HepG2 (cell line): Measurements from ENCODE around the gene B4GALT5. TPM values are rescaled to one million over a fixed set of nuclear protein-coding genes. Genes with fewer than 3 reads are reported as not detected.

Source experiments
- ARID2 ChIP-seq: sonication (generic); formaldehyde crosslinking; IDR thresholded peaks from 2 replicates; pipeline ENCODE4 v1.8.1; 2022; ENCODE audit warnings: mild to moderate bottlenecking, missing genetic modification reagents, borderline replicate concordance
- GATAD2A ChIP-seq: IDR thresholded peaks from 2 replicates; pipeline ENCODE4 v1.6.1; 2016
- MBD4 ChIP-seq: IDR thresholded peaks from 2 replicates; pipeline ENCODE4 v1.6.1; 2012; ENCODE audit warnings: low read length, inconsistent platforms, borderline replicate concordance
- NPAS2 ChIP-seq: sonication (generic); formaldehyde crosslinking; IDR thresholded peaks from 2 replicates; pipeline ENCODE4 v1.8.0; 2022; ENCODE audit warnings: mild to moderate bottlenecking, missing genetic modification reagents, borderline replicate concordance
- PBX3 ChIP-seq: sonication (generic); formaldehyde crosslinking; IDR thresholded peaks from 2 replicates; pipeline ENCODE4 v1.8.1; 2023; ENCODE audit warnings: missing genetic modification reagents, inconsistent platforms, borderline replicate concordance
- SNRNP70 ChIP-seq: fragments of 200-400 bp; formaldehyde crosslinking; IDR thresholded peaks from 2 replicates; pipeline ENCODE4 v1.6.1; 2017; ENCODE audit warnings: mild to moderate bottlenecking, low read depth, low read length, moderate library complexity
- SOX5 ChIP-seq: IDR thresholded peaks from 2 replicates; pipeline ENCODE4 v1.6.1; 2016; ENCODE audit warnings: borderline replicate concordance
- TBP ChIP-seq: sonication (generic); formaldehyde crosslinking; IDR thresholded peaks from 2 replicates; pipeline ENCODE4 v1.5.0; 2020; ENCODE audit warnings: missing genetic modification reagents
- ZBTB7A ChIP-seq: sonication (generic); formaldehyde crosslinking; IDR thresholded peaks from 2 replicates; pipeline ENCODE4 v1.8.0; 2022; ENCODE audit warnings: mild to moderate bottlenecking, missing genetic modification reagents
- ZFP41 ChIP-seq: sonication (generic); formaldehyde crosslinking; IDR thresholded peaks from 2 replicates; pipeline ENCODE4 v1.4.0; 2020; ENCODE audit warnings: mild to moderate bottlenecking, missing genetic modification reagents, borderline replicate concordance
- ZFP62 ChIP-seq: sonication (generic); formaldehyde crosslinking; IDR thresholded peaks from 2 replicates; pipeline ENCODE4 v1.4.0; 2020; ENCODE audit warnings: missing genetic modification reagents
- ZNF451 ChIP-seq: sonication (generic); formaldehyde crosslinking; IDR thresholded peaks from 2 replicates; pipeline ENCODE4 v1.5.0; 2020; ENCODE audit warnings: mild to moderate bottlenecking, missing genetic modification reagents
- ZNF484 ChIP-seq: sonication (generic); formaldehyde crosslinking; IDR thresholded peaks from 2 replicates; pipeline ENCODE4 v1.5.1; 2020; ENCODE audit warnings: mild to moderate bottlenecking, low read depth, missing genetic modification reagents, borderline replicate concordance
- ZNF644 ChIP-seq: IDR thresholded peaks from 2 replicates; pipeline ENCODE4 v1.6.1; 2016; ENCODE audit warnings: low read depth
- ZNF646 ChIP-seq: sonication (generic); formaldehyde crosslinking; IDR thresholded peaks from 2 replicates; pipeline ENCODE4 v1.9.0; 2021; ENCODE audit warnings: mild to moderate bottlenecking, missing genetic modification reagents
- ZNF713 ChIP-seq: sonication (generic); formaldehyde crosslinking; IDR thresholded peaks from 2 replicates; pipeline ENCODE4 v1.4.0; 2020; ENCODE audit warnings: mild to moderate bottlenecking, missing genetic modification reagents
- ZNF766 ChIP-seq: sonication (generic); formaldehyde crosslinking; IDR thresholded peaks from 2 replicates; pipeline ENCODE4 v1.5.0; 2020; ENCODE audit warnings: missing genetic modification reagents, borderline replicate concordance
- ZNF792 ChIP-seq: IDR thresholded peaks from 2 replicates; pipeline ENCODE4 v1.6.1; 2016
- polyA plus RNA-seq, 8 experiments: library from polyadenylated mRNA; depleted of rRNA in 3 of 8; stranded (reverse) in 7 of 8; unstranded in 1 of 8; fragments of >200 nt; fragmentation: Illumina TruSeq in 4 of 8; extraction: Trizol in 4 of 8; gene quantifications; 2 replicates each; pipeline versions ENCODE4 v1.2.1 to v1.2.3, GENCODE V29; 2011 to 2016; ENCODE audit warnings: low read depth in 4 of 8, missing spikeins in 1 of 8, mixed read lengths in 1 of 8; ENCODE audit not compliant: insufficient read depth in 1 of 8
- total RNA-seq, 5 experiments: library from RNA; depleted of rRNA; stranded (reverse); fragments of >200 nt; fragmentation: Illumina TruSeq; extraction: Trizol; gene quantifications; 2 replicates each; pipeline ENCODE4 v1.2.3, GENCODE V29; 2016; ENCODE audit warnings: low read depth in 1 of 5

The B4GALT5 gene
- total and polyA plus RNA-seq, 2 of the 13 experiments (the other 11 are each of a cell fraction or from before 2014, with no cell fraction given): 27.3 to 30.9 TPM

DNA sequence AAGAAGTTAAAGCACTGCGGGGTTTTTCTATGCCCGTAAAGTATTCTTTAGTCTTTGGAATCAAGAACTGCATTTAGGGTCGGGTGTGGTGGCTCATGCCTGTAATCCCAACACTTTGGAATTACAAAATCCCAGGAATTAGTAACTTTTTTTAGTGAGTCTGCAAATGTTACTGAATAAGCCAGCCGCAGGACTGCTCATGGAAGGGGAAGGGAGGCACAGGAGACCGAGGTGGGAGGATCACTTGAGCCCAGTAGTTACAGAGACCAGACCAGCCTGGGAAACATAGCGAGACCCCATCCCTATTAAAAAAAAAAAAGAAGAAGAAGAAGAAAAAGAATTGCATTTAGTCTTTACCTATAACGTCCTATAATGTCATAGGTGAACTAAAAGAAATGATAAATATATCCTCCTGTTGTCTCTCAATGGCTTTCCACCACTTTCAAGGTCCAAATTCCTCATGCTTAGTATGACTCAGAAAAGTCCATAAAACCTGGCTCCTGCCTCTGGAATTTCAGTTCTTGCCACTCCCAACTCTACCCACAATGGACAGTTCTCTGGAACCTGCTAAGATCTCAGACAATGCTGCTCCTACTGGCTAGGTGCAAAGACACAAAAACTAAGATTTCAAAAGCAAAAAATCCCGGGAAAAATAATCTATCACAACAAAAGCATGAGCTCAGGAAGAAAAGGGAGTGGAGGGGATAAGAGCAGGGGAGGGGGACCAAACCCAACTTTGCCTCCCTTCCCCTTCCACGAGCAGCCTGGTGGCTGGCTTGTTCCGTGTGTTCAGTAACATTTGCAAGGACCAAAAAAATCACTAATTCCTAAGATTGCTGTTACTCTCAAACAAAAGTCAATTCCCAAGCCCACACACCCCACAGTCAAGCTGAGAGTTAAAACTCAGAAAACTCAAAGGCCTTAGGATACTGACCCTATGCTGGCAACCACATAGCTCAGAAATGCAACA lies 39.0 kb downstream of the B4GALT5 start (continued):
- TF ChIP-seq ZFP41 (no peak), ZFP62 (CRISPR knock-in tag) (no peak), ZNF484 (CRISPR knock-in tag) (no peak), PBX3 (CRISPR knock-in tag) (no peak), SOX5 (peak; percentile 85; the same call in 1 of the 2 replicates), MBD4 (no peak; the same call in 1 of the 2 replicates), ZBTB7A (CRISPR knock-in tag) (no peak), ZNF766 (CRISPR knock-in tag) (no peak), ARID2 (CRISPR knock-in tag) (no peak), ZNF451 (CRISPR knock-in tag) (no peak), ZNF713 (CRISPR knock-in tag) (no peak), ZNF646 (no peak), GATAD2A (CRISPR knock-in tag) (peak; percentile 86), TBP (CRISPR knock-in tag) (no peak), ZNF644 (peak; percentile 96), ZNF792 (CRISPR knock-in tag) (no peak; the same call in none of the 2 replicates), SNRNP70 (no peak), NPAS2 (CRISPR knock-in tag) (no peak)
